HG02970 (cell line): ENCODE results near the gene PASK.

ENCODE experiments used
- ATAC-seq: cut with Tn5 transposase; IDR thresholded peaks from one replicate; pipeline ENCODE4 v1.9.1; 2021; ENCODE audit warnings: mild to moderate bottlenecking, moderate library complexity, moderate number of reproducible peaks; ENCODE audit not compliant: unreplicated experiment, low FRiP score

The PASK gene

DNA sequence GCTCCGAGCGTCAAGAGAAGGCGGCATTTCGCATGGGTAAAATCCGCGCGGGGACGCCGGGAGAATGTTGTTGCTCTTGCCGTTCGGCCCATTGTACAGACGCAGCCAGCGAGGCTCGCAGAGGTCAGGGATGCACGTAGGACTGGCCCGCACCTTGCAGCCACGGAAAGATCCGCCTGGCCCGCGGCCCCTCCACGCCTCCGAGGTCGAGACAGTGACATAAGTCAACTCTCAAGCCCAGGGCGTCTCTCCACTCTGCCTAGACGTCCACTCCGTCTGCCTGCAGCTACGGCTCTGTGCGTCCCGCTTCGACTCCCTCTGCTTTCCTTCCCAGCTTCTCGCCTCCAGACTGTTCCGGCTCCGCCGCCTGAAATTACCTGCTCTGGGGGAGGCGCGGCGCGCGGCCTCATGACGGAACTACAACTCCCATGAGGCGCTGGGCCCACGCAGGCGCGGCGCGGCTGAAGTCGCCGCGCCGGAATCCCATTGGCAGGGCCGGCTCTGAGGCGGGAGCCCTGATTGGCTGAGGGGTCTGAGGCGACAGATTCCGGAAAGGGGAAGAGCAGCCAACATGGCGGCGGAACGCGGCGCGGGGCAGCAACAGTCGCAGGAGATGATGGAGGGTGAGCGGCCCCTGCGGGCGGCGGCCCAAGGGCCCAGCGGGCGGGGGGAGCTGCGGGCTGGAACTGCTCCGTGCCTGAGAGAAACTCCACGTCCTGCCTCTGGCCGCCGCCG, 820 bp upstream of the PASK start, which contains the start of gene PPP1R7:
Gene PPP1R7 (plus strand): TSS at position 543 of the 735 bp plus-strand sequence. CDS start 29 bp downstream, at position 572.
- peak; percentile 80 for ATAC-seq

DNA sequence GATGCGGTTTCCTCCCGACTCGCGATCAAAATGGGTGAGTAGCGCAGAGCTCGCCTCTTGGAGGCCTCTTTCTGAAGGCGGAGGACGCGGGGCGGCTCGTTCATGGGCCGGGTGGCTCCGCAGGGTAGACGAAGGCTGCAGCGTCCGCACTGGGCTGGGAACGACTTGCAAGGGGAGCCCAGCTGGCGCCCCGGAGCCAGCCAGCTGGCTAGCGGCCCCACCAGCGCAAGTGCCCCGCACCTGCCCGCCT, 328 bp upstream of the PASK start:
- peak; percentile 11 for ATAC-seq

DNA sequence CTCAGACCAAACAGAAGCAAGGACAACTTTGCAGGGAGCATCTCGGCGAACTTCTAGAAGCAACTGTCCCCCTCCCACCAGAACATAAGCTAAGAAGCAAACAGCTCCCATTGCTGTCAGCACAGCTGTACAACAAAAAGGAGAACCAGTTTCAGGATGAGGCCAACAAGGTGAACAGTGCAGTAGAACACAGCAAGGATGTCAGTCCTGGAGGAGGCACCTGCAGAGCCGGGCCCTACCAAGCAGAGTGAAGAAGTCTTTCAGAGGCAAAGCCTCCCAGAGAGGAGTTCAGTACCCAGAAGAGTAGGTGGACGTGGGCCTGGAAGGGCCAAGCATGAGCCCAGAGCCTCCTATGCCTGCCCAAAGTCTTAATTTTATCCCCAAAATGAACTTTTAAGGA, 1.0 kb downstream of the PASK start:
- no peak for ATAC-seq

DNA sequence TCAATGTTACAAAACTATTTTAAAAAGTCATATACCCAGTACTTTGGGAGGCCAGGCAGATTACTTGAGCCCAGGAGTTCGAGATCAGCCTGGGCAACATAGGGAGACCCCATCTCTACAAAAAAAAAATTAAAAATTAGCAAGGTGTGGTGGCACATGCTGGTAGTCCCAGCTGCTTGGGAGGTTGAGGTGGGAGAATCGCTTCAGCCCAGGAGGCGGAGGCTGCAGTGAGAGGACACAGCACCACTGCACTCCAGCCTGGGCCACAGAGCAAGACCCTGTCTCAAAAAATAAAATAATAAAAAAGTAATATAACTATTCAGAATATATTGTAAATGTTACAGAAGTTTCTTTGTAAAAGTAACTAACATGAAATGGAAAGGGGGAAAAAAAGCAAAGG, 1.9 kb downstream of the PASK start:
- no peak for ATAC-seq

DNA sequence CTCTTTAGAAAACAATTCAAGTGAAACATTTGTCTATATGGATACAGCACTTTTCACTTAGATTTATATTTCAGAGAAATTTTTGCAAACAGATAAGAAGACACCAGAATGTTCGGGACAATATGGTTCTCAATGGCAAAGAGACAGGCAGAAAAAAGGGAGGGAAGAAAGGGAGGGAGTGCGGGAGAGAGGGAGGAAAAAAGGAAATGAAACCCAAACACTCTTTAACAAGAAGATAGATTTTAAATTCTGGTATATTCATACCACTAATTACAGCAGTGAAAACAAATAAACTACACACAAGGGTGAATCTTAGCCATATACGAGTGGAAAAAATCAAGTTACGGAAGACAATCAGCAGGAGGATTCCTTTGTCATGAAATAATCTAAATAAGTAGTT, 3.0 kb downstream of the PASK start:
- ATAC-seq: no peak

DNA sequence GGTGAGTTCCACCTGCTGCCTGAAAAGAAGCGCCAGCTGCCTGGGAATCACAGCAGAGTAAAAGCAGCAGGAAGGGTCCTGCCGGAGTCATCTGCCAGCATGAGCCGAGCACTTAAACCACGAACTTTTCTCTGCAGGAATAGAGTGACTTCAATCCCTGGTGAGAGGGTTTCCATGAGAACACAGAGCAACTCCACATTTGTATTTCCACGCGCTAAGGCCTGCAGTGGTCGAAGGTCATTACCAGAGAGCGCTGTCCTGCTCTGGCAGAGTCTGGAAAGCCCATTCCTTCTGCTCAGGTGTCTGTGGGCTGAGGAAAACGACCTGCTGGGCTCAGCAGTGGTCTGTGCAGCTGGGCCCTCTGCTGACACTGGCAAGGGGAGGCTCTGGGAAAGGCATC, 6.7 kb downstream of the PASK start:
- no peak for ATAC-seq

DNA sequence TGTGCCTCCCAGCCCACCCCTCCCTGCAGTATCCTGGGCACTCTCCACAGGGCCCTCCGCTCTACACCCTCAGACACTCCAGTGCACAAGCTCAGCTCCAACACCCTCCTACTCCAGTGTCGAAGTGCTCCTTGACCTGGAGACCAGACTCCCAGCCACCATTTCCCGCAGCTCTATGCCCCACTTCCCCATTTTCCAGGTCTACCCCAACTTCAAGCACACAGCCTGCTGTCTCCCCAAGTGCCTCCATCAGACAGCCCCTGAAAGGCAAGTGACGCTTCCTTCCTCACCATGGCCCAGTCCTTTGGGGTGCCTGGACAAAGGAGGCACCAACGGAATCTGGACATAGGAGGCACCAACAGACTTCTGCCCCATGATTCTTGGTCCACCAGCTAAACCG, 7.2 kb downstream of the PASK start:
- ATAC-seq: no peak

DNA sequence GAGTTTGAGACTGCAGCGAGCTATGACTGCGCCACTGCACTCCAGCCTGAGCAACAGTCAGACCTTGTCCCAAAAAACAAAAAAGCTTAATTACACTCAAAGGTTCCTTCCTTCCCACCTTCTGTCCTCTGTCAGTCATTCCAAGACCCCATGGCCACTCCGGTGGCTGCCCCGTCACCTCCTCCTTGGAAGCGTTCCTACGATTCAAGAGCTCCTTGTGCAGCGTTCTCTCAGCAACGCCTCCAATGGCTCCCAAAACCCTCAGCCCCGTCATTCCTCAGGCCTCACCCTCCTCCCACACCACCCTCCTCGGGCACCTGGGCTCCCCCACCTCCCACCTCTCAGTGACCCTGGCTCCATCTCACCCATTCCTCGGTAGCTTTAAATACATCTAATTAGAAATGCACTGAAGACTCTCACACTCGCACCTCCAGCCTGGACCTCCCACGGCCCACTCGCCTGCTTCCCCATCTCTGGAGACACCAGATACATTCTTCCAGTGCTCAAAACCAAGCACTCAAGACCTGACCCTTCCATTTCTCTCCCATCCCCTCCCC, 8.0 kb downstream of the PASK start:
- no peak for ATAC-seq

DNA sequence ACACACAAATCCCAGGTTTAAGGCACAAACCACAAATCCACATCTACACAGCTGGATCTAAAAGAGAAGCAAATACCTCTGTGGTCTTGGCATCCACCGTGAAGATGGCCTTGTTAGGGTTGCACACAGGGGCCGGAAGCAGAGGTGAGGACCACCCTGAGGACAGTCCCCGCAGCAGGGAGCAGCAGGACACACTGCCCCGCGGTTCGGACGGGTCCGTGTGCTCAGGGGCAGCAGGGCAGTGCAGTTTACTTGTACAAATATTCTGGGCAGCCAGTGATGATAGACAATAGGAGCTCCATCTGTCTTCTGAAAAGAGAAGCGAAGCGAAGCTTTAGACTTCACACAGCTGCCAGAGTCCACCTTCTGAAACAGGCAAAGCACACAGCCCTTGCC, 8.8 kb downstream of the PASK start:
- no peak for ATAC-seq

DNA sequence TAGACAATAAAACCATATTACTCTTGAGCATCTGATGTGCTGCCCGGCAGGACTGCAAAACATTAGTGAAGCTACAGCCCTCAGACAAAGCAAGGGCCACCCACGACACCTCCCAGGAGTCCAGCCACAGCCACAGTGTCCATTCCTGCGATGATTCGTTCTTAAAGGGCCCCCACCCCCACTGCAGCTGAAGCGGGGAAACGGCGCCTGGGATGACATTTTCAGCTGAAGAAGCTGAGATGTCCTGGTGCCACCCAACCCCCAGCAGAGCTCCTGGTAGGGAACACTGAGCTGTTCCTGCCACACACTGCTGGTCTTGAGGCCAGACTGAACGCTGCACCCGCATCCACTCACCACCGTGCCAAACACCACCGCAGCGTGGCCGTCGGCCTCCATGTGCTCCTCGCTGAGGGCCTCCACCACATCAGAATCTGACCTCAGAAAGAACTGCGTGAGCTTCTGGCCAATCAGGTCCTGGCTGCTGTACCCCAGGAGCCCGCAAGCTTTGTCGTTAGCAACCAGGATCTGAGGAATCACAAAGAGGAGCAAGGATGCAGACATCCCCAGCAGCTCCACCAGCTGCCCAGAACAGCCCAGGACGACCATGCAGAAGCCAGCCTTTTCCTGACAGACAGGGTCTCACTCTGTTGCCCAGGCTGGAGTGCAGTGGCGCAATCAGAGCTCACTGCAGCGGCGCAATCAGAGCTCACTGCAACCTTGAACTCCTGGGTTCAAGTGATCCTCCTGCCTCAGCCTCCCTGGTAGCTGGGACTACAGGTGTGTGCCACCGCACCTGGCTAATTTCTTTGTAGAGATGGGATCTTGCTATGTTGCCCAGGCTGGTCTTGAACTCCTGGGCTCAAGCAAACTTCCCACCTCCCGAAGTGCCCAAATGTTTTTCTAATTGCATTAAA, 9.5 kb downstream of the PASK start:
- no peak for ATAC-seq

DNA sequence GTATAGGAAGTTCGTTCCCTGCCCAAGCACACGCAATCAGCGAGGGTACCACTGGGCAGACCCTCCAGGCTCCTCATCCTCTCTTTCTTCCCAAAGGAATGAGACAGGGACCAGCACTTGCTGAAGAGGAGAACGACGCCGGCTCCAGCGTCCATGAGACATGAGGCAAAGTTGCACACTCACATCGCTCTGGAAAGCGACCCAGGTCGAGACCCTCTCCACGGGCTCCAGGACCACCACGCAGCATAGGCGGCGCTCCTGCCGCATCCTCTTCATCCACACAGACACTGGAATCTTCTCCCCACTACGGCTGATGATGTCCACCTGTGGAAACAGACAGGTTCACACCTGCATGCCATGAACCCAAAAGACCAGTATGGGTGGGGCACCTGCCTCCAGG, 10.8 kb downstream of the PASK start:
- ATAC-seq: no peak

DNA sequence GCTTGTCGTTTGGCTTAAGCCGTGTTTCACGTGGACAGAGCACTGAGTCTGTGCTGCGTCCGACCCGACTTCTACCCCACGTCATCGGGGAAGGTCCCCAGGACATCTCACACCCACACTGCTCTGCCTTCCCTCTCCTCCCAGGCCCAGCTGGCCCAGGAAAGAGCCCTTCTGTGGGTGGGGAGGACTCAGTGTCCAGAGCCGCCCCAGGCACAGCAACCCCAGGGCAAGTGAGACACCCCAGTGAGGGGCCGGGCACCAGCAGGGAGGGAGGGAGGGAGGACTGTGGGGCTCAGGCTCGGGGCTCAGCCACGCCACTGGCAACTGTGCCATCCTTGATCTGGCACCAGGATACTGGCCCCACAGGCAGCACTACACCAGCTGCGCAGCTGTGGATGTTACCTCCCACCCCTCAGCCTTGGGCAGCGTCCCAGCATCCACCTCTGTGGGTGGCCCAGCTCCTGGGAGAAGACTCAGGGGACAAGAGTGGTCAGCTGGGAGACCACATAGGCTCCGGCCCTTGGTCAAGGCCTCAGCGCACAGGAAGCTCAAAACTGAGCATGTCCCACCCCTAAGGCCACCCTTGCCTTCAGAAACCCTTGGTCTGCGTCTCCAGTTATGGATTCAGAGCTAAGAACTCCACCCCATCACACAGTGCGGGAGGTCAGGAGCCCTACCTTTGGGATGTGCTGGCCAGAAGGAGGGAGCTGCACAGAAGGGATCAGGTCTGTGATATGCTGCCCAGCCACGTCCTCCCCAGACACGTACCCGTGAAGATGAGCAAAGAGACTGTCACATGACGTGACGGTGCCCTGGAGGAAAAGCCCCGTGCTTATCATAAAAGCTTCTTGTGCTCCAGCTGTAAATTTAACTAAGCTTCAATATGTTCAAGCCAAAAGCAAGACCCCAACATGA, 11.7 kb downstream of the PASK start:
- no peak for ATAC-seq

DNA sequence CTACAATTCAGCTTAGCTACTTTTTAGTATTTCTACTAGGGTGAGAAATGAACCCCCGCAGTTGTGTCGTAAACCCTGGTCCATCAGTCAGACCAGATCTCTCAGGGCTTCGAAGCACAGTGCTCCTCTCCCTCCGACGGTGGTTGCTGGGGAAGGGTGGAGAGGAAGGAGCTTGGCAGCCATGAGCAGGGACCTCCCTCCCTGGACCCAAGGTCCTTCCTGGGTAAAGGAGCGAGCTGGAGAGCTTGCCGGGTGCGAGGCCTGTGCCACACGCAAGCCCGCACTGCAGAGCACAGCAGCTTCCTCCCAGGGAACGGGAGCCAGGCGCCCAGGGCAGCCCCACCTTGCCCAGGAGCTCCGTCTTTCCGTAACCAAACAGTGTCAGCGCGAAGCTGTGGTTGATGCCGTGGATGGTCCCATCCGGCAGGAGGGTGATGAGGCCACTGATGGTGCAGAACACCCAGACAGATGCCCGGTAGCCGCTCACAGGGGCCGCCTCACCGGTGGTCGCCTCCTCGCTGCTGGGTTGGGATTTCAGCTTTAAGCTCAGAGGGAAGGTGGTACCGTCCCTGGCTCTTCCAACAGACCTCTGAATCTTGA, 12.5 kb downstream of the PASK start:
- ATAC-seq: no peak

DNA sequence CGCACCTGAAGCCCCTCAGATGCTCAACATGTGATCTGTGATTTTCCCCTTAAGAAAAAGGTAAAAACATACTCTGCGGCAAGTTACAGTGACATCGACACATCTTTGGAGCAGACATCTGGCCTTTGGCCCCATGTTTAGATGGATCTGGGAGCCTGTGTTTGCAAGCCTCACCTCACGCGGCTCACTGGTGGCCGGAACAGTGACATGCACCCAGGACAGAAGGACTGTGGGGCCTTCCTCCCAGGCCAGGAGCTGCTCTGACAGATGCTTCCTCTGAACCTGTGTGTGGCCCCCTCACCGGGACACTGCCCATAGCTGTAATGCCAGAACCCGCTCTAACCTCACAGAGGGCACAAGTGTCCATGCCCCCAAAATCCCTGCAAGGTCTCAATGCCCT, 13.1 kb downstream of the PASK start:
- ATAC-seq: no peak

DNA sequence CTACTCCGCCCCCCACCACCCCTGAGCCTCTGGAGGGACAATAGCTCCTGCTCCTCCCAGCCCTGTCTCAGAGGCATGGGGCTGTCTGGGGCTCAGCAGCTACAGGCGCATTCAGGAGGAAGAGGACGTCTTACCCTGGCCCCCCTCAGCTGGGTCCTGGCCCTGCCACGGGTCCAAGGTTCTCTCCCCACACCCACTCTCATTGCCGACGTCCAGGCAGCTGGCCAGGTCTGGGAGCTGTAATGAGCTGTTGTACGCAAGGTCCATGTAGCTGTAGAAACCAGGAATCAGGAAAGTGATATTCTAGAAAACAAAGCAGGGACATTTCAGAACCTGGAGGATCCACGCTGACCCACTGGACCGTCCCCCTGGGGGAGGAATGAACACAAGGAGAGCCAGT, 13.5 kb downstream of the PASK start:
- ATAC-seq: no peak

DNA sequence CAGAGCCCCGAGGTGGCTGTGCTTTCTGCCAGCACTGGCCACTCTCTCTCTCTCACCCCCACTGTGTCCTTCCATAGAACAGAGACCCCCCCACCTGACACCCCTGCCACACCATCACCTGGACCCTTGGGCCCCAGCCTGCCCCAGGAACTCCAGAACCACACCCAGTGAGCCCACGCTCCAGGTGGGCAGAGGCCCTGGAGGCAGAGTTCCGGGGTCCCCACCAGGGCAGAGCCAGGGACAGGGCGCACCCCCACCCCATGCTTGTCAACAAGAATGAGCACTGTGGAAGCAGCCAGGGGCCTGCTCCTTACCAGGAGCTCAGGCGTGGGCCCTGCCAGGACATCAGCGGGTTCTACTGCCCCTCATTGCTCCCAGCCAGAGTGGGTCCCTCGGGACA, 14.6 kb downstream of the PASK start:
- no peak for ATAC-seq

DNA sequence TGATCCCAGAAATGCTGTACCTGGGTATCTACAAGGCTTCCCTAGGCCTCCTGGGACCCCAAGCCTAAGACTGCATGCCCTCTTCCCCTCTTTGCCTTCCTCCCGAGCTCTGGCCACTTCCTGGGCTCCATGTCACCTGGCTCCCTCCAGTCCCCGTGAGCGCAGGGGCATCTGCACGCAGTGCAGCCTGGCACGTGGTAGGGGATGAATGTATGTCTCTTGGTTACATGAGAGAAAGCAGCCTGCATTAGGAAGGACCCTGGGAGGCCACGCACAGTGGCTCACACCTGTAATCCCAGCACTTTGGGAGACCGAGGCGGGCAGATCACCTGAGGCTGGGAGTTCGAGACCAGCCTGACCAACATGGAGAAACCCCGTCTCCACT, 15.8 kb downstream of the PASK start:
- no peak for ATAC-seq

DNA sequence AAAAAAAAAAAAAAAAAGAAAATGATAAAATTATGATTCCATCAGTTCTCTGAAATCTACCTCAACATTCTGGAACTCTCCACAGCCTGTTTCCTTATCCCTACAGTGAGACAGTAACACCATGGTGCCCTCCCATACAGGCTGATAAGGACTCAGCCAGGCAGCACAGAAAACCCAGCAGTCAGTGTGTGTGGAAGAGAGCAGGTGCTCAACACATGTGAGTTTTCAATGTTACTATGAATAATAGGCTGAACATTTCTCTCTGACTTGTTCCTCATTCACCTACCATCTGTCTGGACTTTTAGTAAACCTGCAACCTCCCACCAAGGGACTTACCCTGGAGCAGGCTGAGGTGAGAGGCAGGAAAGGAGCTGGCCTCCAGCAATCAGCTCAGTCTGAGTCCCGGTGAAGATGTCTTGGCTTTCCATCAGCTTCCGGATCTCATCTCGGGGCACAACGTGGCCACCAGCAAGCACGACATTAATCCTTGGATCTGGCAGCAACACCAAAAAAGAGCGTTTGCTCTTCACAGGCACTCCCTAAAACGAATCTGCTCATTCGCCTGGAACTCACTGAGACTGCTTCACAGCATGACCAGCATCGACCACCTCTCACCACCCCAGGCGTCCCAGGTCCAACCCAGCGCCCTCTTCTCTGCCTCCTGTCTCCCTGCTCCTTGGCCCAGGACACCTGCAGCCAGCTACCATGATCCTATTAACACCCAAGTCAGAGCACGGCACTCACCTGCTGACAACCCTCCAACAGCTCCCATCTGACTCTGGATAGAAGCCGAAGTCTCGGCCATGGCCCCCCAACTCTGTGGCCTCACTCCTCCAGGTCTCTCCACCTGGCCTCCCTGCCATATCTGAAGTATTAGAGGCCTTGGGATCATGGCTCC, 16.5 kb downstream of the PASK start:
- ATAC-seq: no peak

DNA sequence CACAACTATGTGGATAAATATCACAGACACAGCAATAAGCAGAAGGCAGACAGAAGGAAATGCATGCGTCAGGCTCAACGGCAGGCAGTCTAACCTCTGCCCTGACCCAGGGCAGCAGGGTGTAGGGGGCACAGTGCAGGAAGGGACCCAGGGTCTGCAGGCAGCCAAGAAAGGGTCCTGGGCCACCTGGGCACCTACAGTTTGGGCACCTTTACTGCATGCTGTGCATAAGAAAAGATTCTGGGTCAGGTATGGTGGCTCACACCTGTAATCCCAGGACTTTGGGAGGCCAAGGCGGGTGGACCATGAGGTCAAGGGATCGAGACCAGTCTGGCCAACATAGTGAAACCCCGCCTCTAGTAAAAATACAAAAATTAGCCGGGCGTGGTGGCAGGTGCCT, 17.7 kb downstream of the PASK start:
- no peak for ATAC-seq
